COLO829 (cell line): Measurements from ENCODE around the gene HOXA9.

Experiments used
- DNase-seq: peaks from one replicate; pipeline ENCODE4 v3.0.0; 2012; ENCODE audit warnings: low spot score

HOXA9 gene

GRCh38 chr7:27187475-27188385 is 22.4 kb upstream of the HOXA9 start:
- no peak for DNase-seq

- DNase-seq = no peak
Observed at GRCh38 chr7:27186668-27187474, 21.5 kb upstream of the HOXA9 start.

GRCh38 chr7:27185854-27186667 is 20.7 kb upstream of the HOXA9 start:
- DNase-seq = no peak

- DNase-seq = no peak
Observed at GRCh38 chr7:27185013-27185853, 19.9 kb upstream of the HOXA9 start, which contains the start of gene HOXA11. Gene HOXA11 (minus strand): TSS chr7:27185232. CDS start chr7:27185144, 88 bp downstream.

GRCh38 chr7:27184337-27185012 is 19.1 kb upstream of the HOXA9 start:
- DNase-seq = no peak

- no peak for DNase-seq
Observed at GRCh38 chr7:27183682-27184336, 18.5 kb upstream of the HOXA9 start.

- DNase-seq = no peak
Observed at GRCh38 chr7:27182861-27183681, 17.7 kb upstream of the HOXA9 start.

GRCh38 chr7:27182285-27182841 is 17.0 kb upstream of the HOXA9 start:
- no peak for DNase-seq

- DNase-seq = no peak
Observed at GRCh38 chr7:27181795-27182275, 16.5 kb upstream of the HOXA9 start.

GRCh38 chr7:27180431-27181420 is 15.4 kb upstream of the HOXA9 start:
- DNase-seq = no peak

GRCh38 chr7:27179503-27180430 is 14.4 kb upstream of the HOXA9 start:
- DNase-seq = no peak

- DNase-seq = no peak
Observed at GRCh38 chr7:27179030-27179429, 13.7 kb upstream of the HOXA9 start.

- no peak for DNase-seq
Observed at GRCh38 chr7:27178366-27178765, 13.0 kb upstream of the HOXA9 start.

GRCh38 chr7:27177795-27178320 is 12.5 kb upstream of the HOXA9 start:
- DNase-seq = no peak

- DNase-seq = no peak
Observed at GRCh38 chr7:27176962-27177794, 11.8 kb upstream of the HOXA9 start.
